Lower leg skin (tissue), 3 donors: Measurements from ENCODE around the gene SEMA3G.

Experiments used
- POLR2A ChIP-seq, 2 donors: fragments of 450-650 bp; IDR thresholded peaks; one replicate each; pipeline ENCODE4 v1.6.1; 2016 to 2017; ENCODE audit warnings: antibody characterized with exemption in 2 of 2, mild to moderate bottlenecking in 1 of 2, moderate library complexity in 1 of 2
- TF ChIP-seq, protein P1 (sequence below), 3 donors: fragments of 450-650 bp; IDR thresholded peaks; one replicate each; pipeline ENCODE4 v1.5.1; 2016; ENCODE audit warnings: antibody characterized with exemption in 3 of 3, mild to moderate bottlenecking in 3 of 3, moderate library complexity in 2 of 3

DNA sequence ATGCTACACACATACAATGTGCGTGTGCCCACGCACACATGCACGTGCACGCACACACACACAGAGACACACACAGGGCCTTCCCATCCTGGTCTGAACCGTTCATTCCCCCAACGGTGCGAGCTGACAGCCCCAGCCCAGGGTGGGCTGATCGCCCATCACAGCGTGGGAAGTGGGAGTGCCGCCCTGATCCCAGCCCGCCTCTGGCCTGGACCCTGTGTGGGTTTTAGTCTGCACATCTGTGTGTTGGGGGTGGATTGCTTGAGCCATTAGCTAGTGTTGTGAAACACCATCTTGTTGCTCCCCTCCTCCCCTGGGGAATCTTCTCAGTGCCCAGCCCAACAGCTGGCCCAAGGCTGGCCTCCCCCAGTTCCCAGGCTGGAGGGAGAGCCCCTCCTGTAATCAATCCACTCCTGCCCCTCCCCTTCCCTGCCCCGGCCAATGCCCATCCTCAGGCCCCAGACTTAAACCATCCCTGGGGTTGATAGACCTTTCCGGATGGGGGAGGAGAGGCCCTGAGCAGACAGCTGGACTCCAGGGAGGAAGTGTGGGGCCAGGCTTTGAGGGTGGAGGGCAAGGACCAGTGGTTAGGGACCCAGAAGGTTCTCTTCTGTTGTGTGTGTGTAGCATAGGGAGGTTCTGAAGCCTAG, 8.3 kb downstream of the SEMA3G start:
- no peak for TF ChIP-seq POLR2A (IDR thresholded peaks at IDR 0.05)
- TF ChIP-seq, protein P1, sequence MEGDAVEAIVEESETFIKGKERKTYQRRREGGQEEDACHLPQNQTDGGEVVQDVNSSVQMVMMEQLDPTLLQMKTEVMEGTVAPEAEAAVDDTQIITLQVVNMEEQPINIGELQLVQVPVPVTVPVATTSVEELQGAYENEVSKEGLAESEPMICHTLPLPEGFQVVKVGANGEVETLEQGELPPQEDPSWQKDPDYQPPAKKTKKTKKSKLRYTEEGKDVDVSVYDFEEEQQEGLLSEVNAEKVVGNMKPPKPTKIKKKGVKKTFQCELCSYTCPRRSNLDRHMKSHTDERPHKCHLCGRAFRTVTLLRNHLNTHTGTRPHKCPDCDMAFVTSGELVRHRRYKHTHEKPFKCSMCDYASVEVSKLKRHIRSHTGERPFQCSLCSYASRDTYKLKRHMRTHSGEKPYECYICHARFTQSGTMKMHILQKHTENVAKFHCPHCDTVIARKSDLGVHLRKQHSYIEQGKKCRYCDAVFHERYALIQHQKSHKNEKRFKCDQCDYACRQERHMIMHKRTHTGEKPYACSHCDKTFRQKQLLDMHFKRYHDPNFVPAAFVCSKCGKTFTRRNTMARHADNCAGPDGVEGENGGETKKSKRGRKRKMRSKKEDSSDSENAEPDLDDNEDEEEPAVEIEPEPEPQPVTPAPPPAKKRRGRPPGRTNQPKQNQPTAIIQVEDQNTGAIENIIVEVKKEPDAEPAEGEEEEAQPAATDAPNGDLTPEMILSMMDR (IDR thresholded peaks at IDR 0.05), result no peak
